Ishikawa (cell line): ENCODE measurements around the gene ATP6AP1.

Experiments used
- CEBPB ChIP-seq: IDR thresholded peaks from 2 replicates; pipeline ENCODE4 v1.6.1; 2012
- CREB1 ChIP-seq: IDR thresholded peaks from 2 replicates; pipeline ENCODE4 v1.6.1; 2012; ENCODE audit warnings: low read depth
- EGR1 ChIP-seq: IDR thresholded peaks from 2 replicates; pipeline ENCODE4 v1.6.1; 2012
- EP300 ChIP-seq: IDR thresholded peaks from 2 replicates; pipeline ENCODE4 v1.6.1; 2012; ENCODE audit warnings: borderline replicate concordance
- FOXM1 ChIP-seq: IDR thresholded peaks from 2 replicates; pipeline ENCODE4 v1.6.1; 2012; ENCODE audit warnings: low read depth, borderline replicate concordance
- MAX ChIP-seq: IDR thresholded peaks from 2 replicates; pipeline ENCODE4 v1.6.1; 2012
- NFIC ChIP-seq: IDR thresholded peaks from 2 replicates; pipeline ENCODE4 v1.6.1; 2012
- RAD21 ChIP-seq: IDR thresholded peaks from 2 replicates; pipeline ENCODE4 v1.6.1; 2012; ENCODE audit warnings: low read depth
- TAF1 ChIP-seq: IDR thresholded peaks from 2 replicates; pipeline ENCODE4 v1.6.1; 2012; ENCODE audit warnings: low read depth, mild to moderate bottlenecking
- TCF12 ChIP-seq: IDR thresholded peaks from 2 replicates; pipeline ENCODE4 v1.6.1; 2012; ENCODE audit warnings: low read depth
- TEAD4 ChIP-seq: IDR thresholded peaks from 2 replicates; pipeline ENCODE4 v1.6.1; 2012
- YY1 ChIP-seq: IDR thresholded peaks from 2 replicates; pipeline ENCODE4 v1.6.1; 2012; ENCODE audit warnings: low read depth
- ZBTB7A ChIP-seq: IDR thresholded peaks from 2 replicates; pipeline ENCODE4 v1.6.1; 2012; ENCODE audit warnings: low read depth
- TF ChIP-seq, protein P1 (sequence below): IDR thresholded peaks from 2 replicates; pipeline ENCODE4 v1.6.1; 2012
- TF ChIP-seq, protein P2 (sequence below): IDR thresholded peaks from 2 replicates; pipeline ENCODE4 v1.6.1; 2012; ENCODE audit warnings: low read depth, mild to moderate bottlenecking

ATP6AP1 gene

DNA sequence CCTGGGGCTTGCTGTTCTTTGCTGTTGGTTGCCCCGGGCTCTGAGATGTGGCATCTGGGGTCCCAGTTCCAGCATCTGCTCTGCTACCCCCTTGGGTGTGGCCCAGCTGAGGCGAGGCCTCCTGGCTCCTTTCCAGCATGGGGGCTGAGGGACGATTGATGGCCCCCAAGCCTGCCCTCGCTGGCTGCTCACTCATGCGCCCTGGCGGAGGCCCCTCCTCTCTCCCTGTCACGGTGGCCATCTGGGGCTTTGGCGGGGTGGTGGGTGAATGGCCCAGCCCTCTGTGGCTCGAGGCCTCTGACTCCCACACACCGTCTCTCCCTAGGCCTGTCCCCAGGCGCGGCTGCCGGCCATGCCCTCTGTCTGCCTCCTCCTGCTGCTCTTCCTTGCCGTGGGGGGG is 31.4 kb downstream of the ATP6AP1 start:
- no peak for TF ChIP-seq TAF1
- no peak for TF ChIP-seq TCF12
- TF ChIP-seq FOXM1 = no peak
- no peak for TF ChIP-seq TEAD4
- TF ChIP-seq EP300 = no peak
- no peak for TF ChIP-seq NFIC
- TF ChIP-seq, protein P1, sequence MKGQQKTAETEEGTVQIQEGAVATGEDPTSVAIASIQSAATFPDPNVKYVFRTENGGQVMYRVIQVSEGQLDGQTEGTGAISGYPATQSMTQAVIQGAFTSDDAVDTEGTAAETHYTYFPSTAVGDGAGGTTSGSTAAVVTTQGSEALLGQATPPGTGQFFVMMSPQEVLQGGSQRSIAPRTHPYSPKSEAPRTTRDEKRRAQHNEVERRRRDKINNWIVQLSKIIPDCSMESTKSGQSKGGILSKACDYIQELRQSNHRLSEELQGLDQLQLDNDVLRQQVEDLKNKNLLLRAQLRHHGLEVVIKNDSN = no peak
- TF ChIP-seq CEBPB = no peak
- no peak for TF ChIP-seq YY1
- TF ChIP-seq CREB1 = no peak
- TF ChIP-seq, protein P2, sequence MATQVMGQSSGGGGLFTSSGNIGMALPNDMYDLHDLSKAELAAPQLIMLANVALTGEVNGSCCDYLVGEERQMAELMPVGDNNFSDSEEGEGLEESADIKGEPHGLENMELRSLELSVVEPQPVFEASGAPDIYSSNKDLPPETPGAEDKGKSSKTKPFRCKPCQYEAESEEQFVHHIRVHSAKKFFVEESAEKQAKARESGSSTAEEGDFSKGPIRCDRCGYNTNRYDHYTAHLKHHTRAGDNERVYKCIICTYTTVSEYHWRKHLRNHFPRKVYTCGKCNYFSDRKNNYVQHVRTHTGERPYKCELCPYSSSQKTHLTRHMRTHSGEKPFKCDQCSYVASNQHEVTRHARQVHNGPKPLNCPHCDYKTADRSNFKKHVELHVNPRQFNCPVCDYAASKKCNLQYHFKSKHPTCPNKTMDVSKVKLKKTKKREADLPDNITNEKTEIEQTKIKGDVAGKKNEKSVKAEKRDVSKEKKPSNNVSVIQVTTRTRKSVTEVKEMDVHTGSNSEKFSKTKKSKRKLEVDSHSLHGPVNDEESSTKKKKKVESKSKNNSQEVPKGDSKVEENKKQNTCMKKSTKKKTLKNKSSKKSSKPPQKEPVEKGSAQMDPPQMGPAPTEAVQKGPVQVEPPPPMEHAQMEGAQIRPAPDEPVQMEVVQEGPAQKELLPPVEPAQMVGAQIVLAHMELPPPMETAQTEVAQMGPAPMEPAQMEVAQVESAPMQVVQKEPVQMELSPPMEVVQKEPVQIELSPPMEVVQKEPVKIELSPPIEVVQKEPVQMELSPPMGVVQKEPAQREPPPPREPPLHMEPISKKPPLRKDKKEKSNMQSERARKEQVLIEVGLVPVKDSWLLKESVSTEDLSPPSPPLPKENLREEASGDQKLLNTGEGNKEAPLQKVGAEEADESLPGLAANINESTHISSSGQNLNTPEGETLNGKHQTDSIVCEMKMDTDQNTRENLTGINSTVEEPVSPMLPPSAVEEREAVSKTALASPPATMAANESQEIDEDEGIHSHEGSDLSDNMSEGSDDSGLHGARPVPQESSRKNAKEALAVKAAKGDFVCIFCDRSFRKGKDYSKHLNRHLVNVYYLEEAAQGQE = no peak
- TF ChIP-seq MAX = no peak
- no peak for TF ChIP-seq EGR1
- no peak for TF ChIP-seq ZBTB7A
- TF ChIP-seq RAD21 = no peak

- TF ChIP-seq EP300 (no peak), TEAD4 (no peak), CREB1 (no peak), EGR1 (no peak), TCF12 (no peak), TAF1 (no peak), NFIC (no peak), MAX (no peak), YY1 (no peak)
- TF ChIP-seq, protein P1 = no peak
- TF ChIP-seq, protein P2 = no peak
Measured at GRCh38 chrX:154460326-154460725, 31.8 kb downstream of the ATP6AP1 start.

DNA sequence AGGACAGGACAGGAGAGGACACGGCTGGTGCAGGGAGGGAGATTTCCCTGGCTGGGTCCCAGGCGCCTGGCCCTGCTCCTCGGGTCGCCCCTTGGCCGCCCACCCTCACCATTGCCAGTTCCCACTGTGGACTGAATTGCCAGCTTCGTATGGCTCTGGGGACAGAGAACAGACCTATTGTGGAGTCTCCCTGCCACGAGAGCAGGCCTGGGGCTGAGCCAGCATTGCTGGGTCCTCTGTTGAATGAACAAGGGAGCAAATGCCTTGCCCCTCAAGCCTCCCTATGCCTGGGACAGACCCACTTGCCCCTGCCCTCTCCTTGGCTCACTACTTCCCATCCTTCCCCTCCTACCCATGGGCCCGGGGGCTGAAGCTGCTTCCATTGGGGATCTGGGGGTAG is 33.9 kb downstream of the ATP6AP1 start:
- no peak for TF ChIP-seq TAF1
- TF ChIP-seq ZBTB7A = no peak

- TF ChIP-seq TEAD4 (no peak), TCF12 (no peak), CEBPB (no peak), YY1 (no peak), CREB1 (no peak), FOXM1 (no peak), EP300 (no peak), RAD21 (no peak), MAX (no peak), EGR1 (no peak), TAF1 (no peak), NFIC (no peak), ZBTB7A (no peak)
- TF ChIP-seq, protein P1 = no peak
- TF ChIP-seq, protein P2 = no peak
Measured at GRCh38 chrX:154463611-154464220, 35.2 kb downstream of the ATP6AP1 start.
